ENCODE data around the gene GIGYF2. TPM values are rescaled to one million over a fixed set of nuclear protein-coding genes. Genes with fewer than 3 reads are reported as not detected.
"Not testable (repeated sequence)": the region's sequence is repeated elsewhere in the genome, so short reads cannot be mapped to it uniquely, and the experiment has no call there.

GIGYF2 gene
- total RNA-seq, 1 experiment from 2014 or later = 71.1 TPM

DNA sequence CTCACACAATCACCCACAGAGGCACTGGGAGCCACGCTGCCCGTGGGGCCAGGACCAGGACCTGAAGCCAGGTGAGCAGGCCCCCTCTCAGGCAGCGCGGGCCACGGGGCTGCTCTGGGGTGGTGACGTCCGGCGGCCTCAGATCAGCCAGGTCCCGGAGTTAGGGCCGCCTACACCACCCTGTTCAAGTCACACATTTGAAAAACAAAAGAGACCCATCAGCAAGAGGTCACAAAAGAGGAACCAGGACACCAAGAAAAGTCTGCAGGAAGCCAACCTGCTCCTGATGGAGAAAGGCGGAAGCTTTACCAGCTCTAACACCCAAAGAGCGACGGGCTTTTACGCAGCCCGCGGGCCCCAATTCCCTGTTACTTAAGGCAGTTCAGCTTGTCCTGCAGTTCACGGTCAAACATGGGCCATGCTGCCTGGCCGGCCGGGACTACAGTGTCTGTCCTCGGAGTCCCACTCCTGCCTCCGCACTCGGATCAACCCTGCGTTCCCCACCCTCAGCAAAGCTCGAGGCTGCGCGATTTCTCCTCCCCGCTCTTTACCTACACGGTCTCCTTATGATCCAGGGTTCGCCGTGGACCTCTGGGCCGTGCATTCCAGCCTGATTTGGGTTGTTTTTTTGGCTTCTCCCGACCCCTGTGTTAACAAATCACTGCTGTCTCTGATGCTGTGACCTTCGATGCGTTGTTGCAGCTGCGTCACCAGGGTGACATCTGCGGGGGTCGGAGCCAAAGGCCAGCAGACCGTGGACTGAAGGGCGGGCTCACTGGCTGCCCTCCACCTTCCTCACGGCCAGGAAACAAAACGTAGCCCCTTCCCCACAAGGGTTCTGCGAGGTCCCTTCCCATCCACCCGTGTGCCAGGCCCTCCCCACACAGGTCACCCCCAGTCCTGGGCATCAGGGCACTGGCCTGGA is 203.9 kb downstream of the GIGYF2 start:
- Mint-ChIP-seq H3K9me3 (ENCODE audit: unreplicated experiment) (no peaks in the 10 kb centered on the region), H3K27ac (ENCODE audit: low read depth, unreplicated experiment) (no peak overlapping the region), H3K4me3 (ENCODE audit: unreplicated experiment) (no peak overlapping the region), H3K27me3 (ENCODE audit: insufficient read depth, unreplicated experiment) (no peaks in the 10 kb centered on the region), H3K36me3 (ENCODE audit: insufficient read depth, unreplicated experiment) (no peaks in the 10 kb centered on the region), H3K4me1 (ENCODE audit: insufficient read depth, unreplicated experiment) (no peaks in the 10 kb centered on the region)
- TF ChIP-seq, protein P1, sequence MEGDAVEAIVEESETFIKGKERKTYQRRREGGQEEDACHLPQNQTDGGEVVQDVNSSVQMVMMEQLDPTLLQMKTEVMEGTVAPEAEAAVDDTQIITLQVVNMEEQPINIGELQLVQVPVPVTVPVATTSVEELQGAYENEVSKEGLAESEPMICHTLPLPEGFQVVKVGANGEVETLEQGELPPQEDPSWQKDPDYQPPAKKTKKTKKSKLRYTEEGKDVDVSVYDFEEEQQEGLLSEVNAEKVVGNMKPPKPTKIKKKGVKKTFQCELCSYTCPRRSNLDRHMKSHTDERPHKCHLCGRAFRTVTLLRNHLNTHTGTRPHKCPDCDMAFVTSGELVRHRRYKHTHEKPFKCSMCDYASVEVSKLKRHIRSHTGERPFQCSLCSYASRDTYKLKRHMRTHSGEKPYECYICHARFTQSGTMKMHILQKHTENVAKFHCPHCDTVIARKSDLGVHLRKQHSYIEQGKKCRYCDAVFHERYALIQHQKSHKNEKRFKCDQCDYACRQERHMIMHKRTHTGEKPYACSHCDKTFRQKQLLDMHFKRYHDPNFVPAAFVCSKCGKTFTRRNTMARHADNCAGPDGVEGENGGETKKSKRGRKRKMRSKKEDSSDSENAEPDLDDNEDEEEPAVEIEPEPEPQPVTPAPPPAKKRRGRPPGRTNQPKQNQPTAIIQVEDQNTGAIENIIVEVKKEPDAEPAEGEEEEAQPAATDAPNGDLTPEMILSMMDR (IDR thresholded peaks at IDR 0.05; ENCODE audit: unreplicated experiment) = no peak
- ChIA-PET CTCF (interaction anchor here (0.5 to 0.8 kb wide), 4 partner anchors 15 to 152 kb away, joined by 3 read pairs; no protein-coding TSS in a partner anchor), POLR2A (interaction anchor here (0.6 kb wide), 1 partner anchor 179 kb away, joined by 4 read pairs; no protein-coding TSS in a partner anchor)
- no TSS peak for BruUV-seq (replicated peaks)
- intact Hi-C loops (cut with micrococcal nuclease) = no loop called here
- no peak for DNase-seq (ENCODE audit: unreplicated experiment)

GRCh38 chr2:232901736-232902578 is 204.8 kb downstream of the GIGYF2 start:
- H3K4me1 Mint-ChIP-seq (ENCODE audit: insufficient read depth, unreplicated experiment) = no peaks in the 10 kb centered on the region
- POLR2A ChIA-PET = interaction anchor here (0.5 kb wide), 1 partner anchor 511 kb away, joined by 4 read pairs; no protein-coding TSS in a partner anchor
- intact Hi-C loops (cut with micrococcal nuclease) = no loop called here
- BruUV-seq (replicated peaks) = no TSS peak
- H3K4me3 Mint-ChIP-seq (ENCODE audit: unreplicated experiment) = no peak overlapping the region
- H3K36me3 Mint-ChIP-seq (ENCODE audit: insufficient read depth, unreplicated experiment) = no peaks in the 10 kb centered on the region
- peak; percentile 92 for DNase-seq (ENCODE audit: unreplicated experiment)
- TF ChIP-seq, protein P1 (IDR thresholded peaks at IDR 0.05; ENCODE audit: unreplicated experiment) = no peak
- H3K9me3 Mint-ChIP-seq (ENCODE audit: unreplicated experiment) = no peaks in the 10 kb centered on the region
- H3K27ac Mint-ChIP-seq (ENCODE audit: low read depth, unreplicated experiment) = no peak overlapping the region
- H3K27me3 Mint-ChIP-seq (ENCODE audit: insufficient read depth, unreplicated experiment) = no peaks in the 10 kb centered on the region
- CTCF ChIA-PET = interaction anchor here (0.5 to 0.8 kb wide), 4 partner anchors 20 to 557 kb away, joined by 3 read pairs; no protein-coding TSS in a partner anchor

- intact Hi-C loops (cut with micrococcal nuclease) = no loop called here
- no peaks in the 10 kb centered on the region for H3K4me1 Mint-ChIP-seq (ENCODE audit: insufficient read depth, unreplicated experiment)
- no peaks in the 10 kb centered on the region for H3K27me3 Mint-ChIP-seq (ENCODE audit: insufficient read depth, unreplicated experiment)
- H3K9me3 Mint-ChIP-seq (ENCODE audit: unreplicated experiment) = no peaks in the 10 kb centered on the region
- CTCF ChIA-PET = interaction anchor here (0.7 kb wide), 1 partner anchor 126 kb away, joined by 3 read pairs; no protein-coding TSS in a partner anchor
- no peak overlapping the region for H3K4me3 Mint-ChIP-seq (ENCODE audit: unreplicated experiment)
- H3K27ac Mint-ChIP-seq (ENCODE audit: low read depth, unreplicated experiment) = no peak overlapping the region
- DNase-seq (ENCODE audit: unreplicated experiment) = no peak
- BruUV-seq (replicated peaks) = no TSS peak
- H3K36me3 Mint-ChIP-seq (ENCODE audit: insufficient read depth, unreplicated experiment) = no peaks in the 10 kb centered on the region
- TF ChIP-seq, protein P1 (IDR thresholded peaks at IDR 0.05; ENCODE audit: unreplicated experiment) = no peak
- POLR2A ChIA-PET = no interaction called here
Measured at GRCh38 chr2:232903989-232904388, 206.9 kb downstream of the GIGYF2 start.

- H3K27me3 Mint-ChIP-seq (ENCODE audit: insufficient read depth, unreplicated experiment); H3K9me3 Mint-ChIP-seq (ENCODE audit: unreplicated experiment); intact Hi-C loops (cut with micrococcal nuclease); H3K27ac Mint-ChIP-seq (ENCODE audit: low read depth, unreplicated experiment); DNase-seq (ENCODE audit: unreplicated experiment); BruUV-seq (replicated peaks); H3K4me3 Mint-ChIP-seq (ENCODE audit: unreplicated experiment); CTCF ChIA-PET; H3K36me3 Mint-ChIP-seq (ENCODE audit: insufficient read depth, unreplicated experiment); H3K4me1 Mint-ChIP-seq (ENCODE audit: insufficient read depth, unreplicated experiment): not testable (repeated sequence)
- POLR2A ChIA-PET = interaction anchor here (0.6 to 1.1 kb wide), 2 partner anchors 11 to 37 kb away, joined by 3 to 5 read pairs; no protein-coding TSS in a partner anchor
Measured at GRCh38 chr2:232906867-232907717, 210.0 kb downstream of the GIGYF2 start.

- intact Hi-C loops (cut with micrococcal nuclease); DNase-seq (ENCODE audit: unreplicated experiment); H3K36me3 Mint-ChIP-seq (ENCODE audit: insufficient read depth, unreplicated experiment); H3K27ac Mint-ChIP-seq (ENCODE audit: low read depth, unreplicated experiment); BruUV-seq (replicated peaks); H3K27me3 Mint-ChIP-seq (ENCODE audit: insufficient read depth, unreplicated experiment); H3K4me3 Mint-ChIP-seq (ENCODE audit: unreplicated experiment); H3K9me3 Mint-ChIP-seq (ENCODE audit: unreplicated experiment); H3K4me1 Mint-ChIP-seq (ENCODE audit: insufficient read depth, unreplicated experiment): not testable (repeated sequence)
- ChIA-PET CTCF (interaction anchor here (0.7 kb wide), 1 partner anchor 61 kb away, joined by 3 read pairs; no protein-coding TSS in a partner anchor), POLR2A (interaction anchor here (1.1 kb wide), 2 partner anchors 23 to 37 kb away, joined by 3 to 5 read pairs; no protein-coding TSS in a partner anchor)
Measured at GRCh38 chr2:232907718-232908085, 210.6 kb downstream of the GIGYF2 start.

Measured in MCF 10A (cell line).